ENCODE measurements around the gene CAPN14.

CAPN14 gene

DNA sequence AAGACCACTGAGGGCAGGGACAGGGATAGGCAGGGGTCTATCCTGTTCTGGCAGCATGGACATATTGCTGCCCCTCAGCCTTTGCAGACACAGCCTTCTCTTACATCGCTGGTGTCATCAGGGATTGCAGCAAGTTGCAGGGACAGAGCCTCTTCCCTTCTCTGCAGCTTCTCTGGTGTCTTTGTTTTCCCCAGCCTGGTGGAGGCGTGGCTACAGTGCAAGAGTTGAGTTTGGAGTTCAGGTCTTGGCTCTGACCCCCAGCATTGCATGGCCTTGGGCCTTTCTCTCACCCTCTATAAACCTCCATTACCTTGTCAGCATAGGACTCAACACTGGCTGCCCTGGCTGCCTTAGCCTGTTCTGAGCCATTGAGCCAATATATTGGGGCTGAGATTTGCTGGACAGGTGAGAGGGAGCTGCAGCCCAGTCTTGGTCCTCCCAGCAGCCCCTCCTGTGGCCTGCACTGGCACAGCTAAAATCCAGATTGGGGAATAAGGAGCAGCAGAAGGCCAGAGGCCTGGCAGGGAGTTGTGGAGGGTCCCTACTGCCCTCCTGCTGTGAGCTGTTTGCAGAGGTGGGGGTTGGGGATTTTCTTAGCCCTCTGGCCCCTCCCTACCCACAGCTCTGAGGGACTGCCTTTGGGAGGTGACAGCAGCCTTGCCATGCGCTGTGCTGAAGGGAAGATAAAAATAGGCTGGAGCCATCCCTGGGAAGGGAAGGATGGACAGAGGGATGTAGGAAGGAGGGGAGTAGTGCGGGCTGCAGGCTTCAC lies 39.5 kb upstream of the CAPN14 start:
- no peak overlapping the region for H3K27ac ChIP-seq
- TF ChIP-seq ZFX (IDR thresholded peaks at IDR 0.05) = no peak

DNA sequence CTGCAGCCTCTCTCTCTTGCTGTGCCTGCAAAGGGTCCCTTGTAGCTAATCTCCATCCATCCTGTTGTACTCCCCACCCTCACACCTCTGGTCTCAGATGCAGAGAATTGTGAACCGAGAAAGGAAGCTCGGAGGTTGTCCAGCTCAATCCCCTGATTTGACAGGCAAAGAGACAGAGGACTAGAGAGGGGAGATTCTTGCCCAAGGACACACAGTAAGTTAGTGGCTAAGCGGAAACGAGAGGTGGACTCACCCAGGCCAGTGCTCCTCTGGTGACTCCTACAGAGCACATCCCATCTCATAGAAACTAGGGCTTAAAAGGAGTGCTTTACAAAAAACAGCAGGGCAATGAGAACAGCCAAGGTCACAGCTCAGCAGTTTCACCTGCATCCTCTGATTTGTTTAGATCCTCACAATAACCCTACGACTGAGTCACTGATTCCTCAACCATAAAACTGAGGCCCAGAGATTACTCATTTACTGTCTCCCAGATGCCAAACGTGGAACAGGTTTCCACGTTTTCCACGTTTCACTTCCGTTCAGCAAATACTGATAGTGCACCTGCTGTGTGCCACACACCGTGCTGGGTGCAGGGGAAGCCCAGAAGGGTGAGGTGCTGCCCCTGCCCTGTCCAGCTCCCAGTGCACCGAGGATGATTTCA lies 38.7 kb upstream of the CAPN14 start:
- TF ChIP-seq ZFX (IDR thresholded peaks at IDR 0.05) = no peak
- TF ChIP-seq, protein P1, sequence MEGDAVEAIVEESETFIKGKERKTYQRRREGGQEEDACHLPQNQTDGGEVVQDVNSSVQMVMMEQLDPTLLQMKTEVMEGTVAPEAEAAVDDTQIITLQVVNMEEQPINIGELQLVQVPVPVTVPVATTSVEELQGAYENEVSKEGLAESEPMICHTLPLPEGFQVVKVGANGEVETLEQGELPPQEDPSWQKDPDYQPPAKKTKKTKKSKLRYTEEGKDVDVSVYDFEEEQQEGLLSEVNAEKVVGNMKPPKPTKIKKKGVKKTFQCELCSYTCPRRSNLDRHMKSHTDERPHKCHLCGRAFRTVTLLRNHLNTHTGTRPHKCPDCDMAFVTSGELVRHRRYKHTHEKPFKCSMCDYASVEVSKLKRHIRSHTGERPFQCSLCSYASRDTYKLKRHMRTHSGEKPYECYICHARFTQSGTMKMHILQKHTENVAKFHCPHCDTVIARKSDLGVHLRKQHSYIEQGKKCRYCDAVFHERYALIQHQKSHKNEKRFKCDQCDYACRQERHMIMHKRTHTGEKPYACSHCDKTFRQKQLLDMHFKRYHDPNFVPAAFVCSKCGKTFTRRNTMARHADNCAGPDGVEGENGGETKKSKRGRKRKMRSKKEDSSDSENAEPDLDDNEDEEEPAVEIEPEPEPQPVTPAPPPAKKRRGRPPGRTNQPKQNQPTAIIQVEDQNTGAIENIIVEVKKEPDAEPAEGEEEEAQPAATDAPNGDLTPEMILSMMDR (conservative IDR thresholded peaks at IDR 0.05) = no peak
- no peak overlapping the region for H3K27ac ChIP-seq

DNA sequence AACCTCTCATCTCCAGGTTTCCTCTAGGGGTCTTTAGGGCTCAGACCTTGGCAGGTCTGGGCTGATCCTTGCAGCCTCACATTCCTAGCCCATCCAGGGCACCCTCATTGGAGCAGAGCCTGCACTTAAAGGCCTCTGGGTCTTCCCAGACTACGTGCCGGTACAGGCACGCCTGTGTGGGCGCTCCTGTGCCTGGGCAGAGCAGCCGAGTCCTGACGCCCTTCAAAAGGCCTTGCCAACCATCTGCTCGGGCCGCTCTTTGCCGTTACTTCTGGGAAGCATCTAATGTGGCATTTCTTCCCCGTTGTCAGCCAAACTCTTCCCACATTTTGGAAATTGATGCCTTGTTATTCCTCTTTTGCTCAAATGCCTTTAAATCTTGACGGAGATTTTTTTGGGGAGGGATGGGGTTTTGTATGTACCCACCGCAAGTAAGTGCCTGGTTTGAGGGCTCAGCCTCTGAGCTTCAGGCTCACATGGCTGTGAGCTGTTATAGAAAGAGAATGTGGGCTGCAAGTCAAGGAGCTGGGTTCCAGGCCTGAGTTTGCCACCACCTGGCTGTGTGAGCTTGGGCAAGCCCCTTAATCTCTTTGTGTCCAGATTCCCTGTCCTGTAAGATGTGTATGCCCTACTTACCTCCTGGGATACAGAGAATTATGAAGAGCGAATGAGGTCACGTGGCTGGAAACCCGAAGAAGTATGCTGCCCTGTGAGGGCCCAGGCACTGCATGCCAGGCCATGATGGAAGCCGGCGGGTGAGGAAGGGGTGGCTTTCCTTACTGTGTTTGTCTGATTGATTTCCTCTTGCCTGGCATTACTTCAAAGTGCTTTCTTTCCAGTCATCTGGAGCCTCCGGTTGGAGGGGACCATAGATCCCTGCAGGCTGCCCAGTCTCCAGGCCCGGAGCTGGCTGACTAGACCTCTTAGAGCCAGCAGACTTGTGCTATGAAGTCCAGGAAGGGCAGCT lies 37.2 kb upstream of the CAPN14 start:
- H3K27ac ChIP-seq = no peak overlapping the region
- TF ChIP-seq ZFX (IDR thresholded peaks at IDR 0.05) = no peak
- TF ChIP-seq, protein P1 (conservative IDR thresholded peaks at IDR 0.05) = no peak

DNA sequence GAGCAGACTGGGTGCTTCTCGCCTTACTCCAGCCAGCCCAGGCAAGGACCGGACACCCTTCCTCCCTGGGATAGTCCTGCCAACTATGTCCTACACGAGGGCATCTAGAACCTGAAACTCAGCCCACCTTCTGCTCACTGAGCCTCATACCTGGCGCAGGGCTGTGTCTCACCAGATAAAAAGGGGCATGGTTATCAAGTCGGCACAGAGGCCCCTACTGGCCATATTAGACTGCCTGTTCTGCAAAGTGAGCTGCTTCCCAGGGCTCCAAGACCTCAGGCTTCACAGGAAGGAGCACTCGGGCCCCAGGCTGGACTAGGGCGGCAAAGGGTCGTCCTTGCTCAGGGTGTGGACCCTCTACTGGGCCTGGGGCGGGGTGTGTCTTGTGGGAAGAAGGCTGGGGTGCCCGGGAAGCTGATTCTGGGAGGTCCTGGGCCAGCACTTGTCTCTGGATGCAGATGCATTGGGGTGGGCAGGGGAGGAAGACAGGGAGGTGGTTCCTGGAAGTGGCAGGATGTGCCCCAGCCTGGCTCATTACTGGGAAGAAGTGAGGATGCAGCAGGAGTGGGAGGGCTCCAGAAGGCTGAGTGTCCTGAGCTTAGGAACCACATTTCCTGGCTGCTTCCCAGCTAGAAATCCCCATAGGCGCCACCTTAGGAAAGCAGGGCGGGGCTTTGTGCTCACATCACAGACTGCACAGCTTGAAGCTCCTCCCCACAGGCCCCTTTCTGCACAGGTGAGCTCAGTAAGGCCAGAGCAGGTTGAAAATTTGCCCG lies 36.2 kb upstream of the CAPN14 start:
- no peak overlapping the region for H3K27ac ChIP-seq

GRCh38 chr2:31251851-31252250 lies 34.5 kb upstream of the CAPN14 start:
- TF ChIP-seq ZFX (IDR thresholded peaks at IDR 0.05) = no peak
- TF ChIP-seq, protein P1 (conservative IDR thresholded peaks at IDR 0.05) = no peak
- H3K27ac ChIP-seq = no peak overlapping the region

More for the DNA sequence above, 36.2 kb upstream of the CAPN14 start:
- TF ChIP-seq ZFX (IDR thresholded peaks at IDR 0.05) = no peak
- TF ChIP-seq, protein P1 (conservative IDR thresholded peaks at IDR 0.05) = no peak

DNA sequence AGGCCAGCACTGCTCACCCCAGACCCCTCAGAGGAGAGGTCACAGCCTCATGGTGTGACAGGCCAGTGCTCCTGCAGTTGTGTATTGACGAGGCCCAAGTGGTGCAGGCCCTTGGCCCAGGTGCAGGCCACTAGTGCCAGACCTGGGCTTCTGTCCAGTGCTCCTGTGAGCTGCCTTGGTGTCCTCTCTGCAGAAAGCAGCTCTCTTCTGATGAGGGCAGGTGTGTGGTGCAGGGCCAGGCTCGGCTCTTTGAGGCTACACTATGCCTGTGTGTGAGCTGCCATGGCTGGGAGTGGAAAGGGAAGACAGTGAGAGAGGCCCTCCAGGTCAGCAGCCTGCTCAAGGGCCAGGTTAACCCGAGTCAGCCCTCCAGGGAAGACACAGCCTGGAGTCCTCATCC lies 33.7 kb upstream of the CAPN14 start:
- H3K27ac ChIP-seq = no peak overlapping the region
- TF ChIP-seq, protein P1 (conservative IDR thresholded peaks at IDR 0.05) = no peak
- no peak for TF ChIP-seq ZFX (IDR thresholded peaks at IDR 0.05)

All from C4-2B (cell line).